ENCODE data around the gene ISX. TPM values are rescaled to one million over a fixed set of nuclear protein-coding genes. Genes with fewer than 3 reads are reported as not detected.

The ISX gene
- total RNA-seq, 1 donor: not detected

DNA sequence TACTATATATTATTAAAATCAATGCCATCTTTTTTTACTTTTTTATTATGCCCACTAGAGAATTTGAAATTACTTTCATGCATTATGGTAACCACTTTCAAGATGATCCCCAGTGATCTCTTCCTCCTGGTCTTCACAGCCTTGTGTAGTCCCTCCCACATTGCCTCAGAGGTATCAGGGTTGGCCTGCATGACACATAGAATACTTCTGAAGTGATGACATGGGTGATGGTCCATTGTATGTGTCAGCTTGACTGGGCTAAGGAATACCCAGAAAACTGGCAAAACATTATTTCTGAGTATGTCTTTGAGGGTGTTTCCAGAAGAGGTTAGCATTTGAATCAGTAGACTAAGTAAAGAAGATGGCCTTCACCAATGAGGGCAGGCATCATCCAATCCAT, 14.2 kb upstream of the ISX start:
- H3K79me2 ChIP-seq (ENCODE audit: insufficient read depth, low read length): no peaks in the 10 kb centered on the region
- no peak overlapping the region for H3K4me2 ChIP-seq (ENCODE audit: insufficient read depth, low read length)
- H3K4me1 ChIP-seq (ENCODE audit: insufficient read depth, low read length): no peaks in the 10 kb centered on the region
- DNase-seq (ENCODE audit: insufficient read length, low spot score, missing footprints): no peak
- H3K27ac ChIP-seq (ENCODE audit: low read depth, low read length): no peak overlapping the region
- H3K27me3 ChIP-seq (ENCODE audit: insufficient read depth, low read length): no peaks in the 10 kb centered on the region
- H3K9me3 ChIP-seq (ENCODE audit: low read depth, low read length): no peaks in the 10 kb centered on the region
- TF ChIP-seq, protein P1, sequence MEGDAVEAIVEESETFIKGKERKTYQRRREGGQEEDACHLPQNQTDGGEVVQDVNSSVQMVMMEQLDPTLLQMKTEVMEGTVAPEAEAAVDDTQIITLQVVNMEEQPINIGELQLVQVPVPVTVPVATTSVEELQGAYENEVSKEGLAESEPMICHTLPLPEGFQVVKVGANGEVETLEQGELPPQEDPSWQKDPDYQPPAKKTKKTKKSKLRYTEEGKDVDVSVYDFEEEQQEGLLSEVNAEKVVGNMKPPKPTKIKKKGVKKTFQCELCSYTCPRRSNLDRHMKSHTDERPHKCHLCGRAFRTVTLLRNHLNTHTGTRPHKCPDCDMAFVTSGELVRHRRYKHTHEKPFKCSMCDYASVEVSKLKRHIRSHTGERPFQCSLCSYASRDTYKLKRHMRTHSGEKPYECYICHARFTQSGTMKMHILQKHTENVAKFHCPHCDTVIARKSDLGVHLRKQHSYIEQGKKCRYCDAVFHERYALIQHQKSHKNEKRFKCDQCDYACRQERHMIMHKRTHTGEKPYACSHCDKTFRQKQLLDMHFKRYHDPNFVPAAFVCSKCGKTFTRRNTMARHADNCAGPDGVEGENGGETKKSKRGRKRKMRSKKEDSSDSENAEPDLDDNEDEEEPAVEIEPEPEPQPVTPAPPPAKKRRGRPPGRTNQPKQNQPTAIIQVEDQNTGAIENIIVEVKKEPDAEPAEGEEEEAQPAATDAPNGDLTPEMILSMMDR (IDR thresholded peaks at IDR 0.05; ENCODE audit: extremely low read depth, low read depth, low read length): no peak
- no peaks in the 10 kb centered on the region for H3K36me3 ChIP-seq (ENCODE audit: insufficient read depth, low read length)
- no peak overlapping the region for H2AFZ ChIP-seq (ENCODE audit: low read length)
- H3K4me3 ChIP-seq (ENCODE audit: insufficient read depth, low read length): no peak overlapping the region
- no peaks in the 10 kb centered on the region for H4K20me1 ChIP-seq (ENCODE audit: insufficient read depth, low read length)

DNA sequence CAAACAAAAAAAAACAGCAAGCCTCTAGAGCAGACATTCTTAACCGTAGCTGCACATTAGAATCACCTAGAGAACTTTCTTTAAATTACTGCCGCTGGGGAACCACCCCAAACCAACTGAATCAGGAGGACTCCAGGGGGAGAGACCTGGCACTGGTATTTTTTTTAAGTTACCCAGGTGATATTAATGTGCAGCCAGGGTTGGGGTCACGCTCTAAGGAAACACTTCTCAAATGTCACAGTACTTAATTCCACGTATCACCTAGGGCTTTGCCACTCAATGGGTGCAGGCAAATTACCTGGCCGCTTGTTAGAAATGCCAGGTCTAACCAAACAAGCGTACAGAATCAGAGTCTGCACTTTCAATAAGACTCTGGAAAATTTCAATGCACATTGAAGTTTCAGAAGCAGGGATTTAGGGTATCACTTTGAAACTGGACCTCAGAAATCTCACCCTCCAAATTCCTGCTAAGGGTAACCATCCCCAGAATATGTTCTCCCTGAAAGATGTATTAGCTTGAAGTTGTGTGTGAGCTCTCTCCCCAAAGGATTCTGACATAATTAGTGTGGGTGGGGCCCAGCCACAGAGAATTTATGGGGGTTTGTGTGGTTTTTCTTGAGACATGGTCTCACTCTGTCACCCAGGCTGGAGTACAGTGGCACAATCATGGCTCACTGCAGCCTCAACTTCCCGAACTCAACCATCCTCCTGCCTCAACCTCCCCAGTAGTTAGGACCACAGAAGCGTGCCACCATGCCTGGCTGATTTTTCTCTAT, 12.7 kb upstream of the ISX start:
- no peak for DNase-seq (ENCODE audit: insufficient read length, low spot score, missing footprints)
- Histone ChIP-seq H3K27me3 (ENCODE audit: insufficient read depth, low read length) (no peaks in the 10 kb centered on the region), H3K4me1 (ENCODE audit: insufficient read depth, low read length) (no peaks in the 10 kb centered on the region), H3K4me3 (ENCODE audit: insufficient read depth, low read length) (no peak overlapping the region), H2AFZ (ENCODE audit: low read length) (no peak overlapping the region), H3K4me2 (ENCODE audit: insufficient read depth, low read length) (no peak overlapping the region), H4K20me1 (ENCODE audit: insufficient read depth, low read length) (no peaks in the 10 kb centered on the region), H3K36me3 (ENCODE audit: insufficient read depth, low read length) (no peaks in the 10 kb centered on the region), H3K9me3 (ENCODE audit: low read depth, low read length) (no peaks in the 10 kb centered on the region), H3K27ac (ENCODE audit: low read depth, low read length) (no peak overlapping the region), H3K79me2 (ENCODE audit: insufficient read depth, low read length) (no peaks in the 10 kb centered on the region)
- TF ChIP-seq, protein P1 (IDR thresholded peaks at IDR 0.05; ENCODE audit: extremely low read depth, low read depth, low read length): no peak

DNA sequence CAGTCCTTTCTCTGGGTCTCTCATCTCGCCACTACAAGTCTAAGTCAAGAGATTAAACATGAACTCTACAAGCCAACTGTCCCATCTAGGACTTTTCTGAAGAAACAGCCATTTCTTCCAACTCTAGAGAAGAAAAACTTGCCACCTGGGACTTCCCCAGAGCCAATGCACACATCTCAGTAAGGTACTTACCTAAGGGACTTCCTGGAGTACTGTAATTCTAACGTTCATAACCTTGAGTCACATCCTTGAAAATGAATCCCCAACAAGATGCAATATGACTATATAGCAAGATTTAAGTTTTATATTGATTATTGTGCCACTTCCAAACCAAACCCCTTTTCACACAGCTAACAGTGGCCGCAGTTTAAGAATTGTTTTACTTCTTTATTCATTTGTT, 11.9 kb upstream of the ISX start:
- no peaks in the 10 kb centered on the region for H3K4me1 ChIP-seq (ENCODE audit: insufficient read depth, low read length)
- no peak overlapping the region for H3K4me3 ChIP-seq (ENCODE audit: insufficient read depth, low read length)
- DNase-seq (ENCODE audit: insufficient read length, low spot score, missing footprints): no peak
- H4K20me1 ChIP-seq (ENCODE audit: insufficient read depth, low read length): no peaks in the 10 kb centered on the region
- no peaks in the 10 kb centered on the region for H3K36me3 ChIP-seq (ENCODE audit: insufficient read depth, low read length)
- no peak overlapping the region for H3K4me2 ChIP-seq (ENCODE audit: insufficient read depth, low read length)
- no peaks in the 10 kb centered on the region for H3K27me3 ChIP-seq (ENCODE audit: insufficient read depth, low read length)
- no peaks in the 10 kb centered on the region for H3K79me2 ChIP-seq (ENCODE audit: insufficient read depth, low read length)
- H3K27ac ChIP-seq (ENCODE audit: low read depth, low read length): no peak overlapping the region
- H2AFZ ChIP-seq (ENCODE audit: low read length): no peak overlapping the region
- no peaks in the 10 kb centered on the region for H3K9me3 ChIP-seq (ENCODE audit: low read depth, low read length)
- TF ChIP-seq, protein P1 (IDR thresholded peaks at IDR 0.05; ENCODE audit: extremely low read depth, low read depth, low read length): no peak

DNA sequence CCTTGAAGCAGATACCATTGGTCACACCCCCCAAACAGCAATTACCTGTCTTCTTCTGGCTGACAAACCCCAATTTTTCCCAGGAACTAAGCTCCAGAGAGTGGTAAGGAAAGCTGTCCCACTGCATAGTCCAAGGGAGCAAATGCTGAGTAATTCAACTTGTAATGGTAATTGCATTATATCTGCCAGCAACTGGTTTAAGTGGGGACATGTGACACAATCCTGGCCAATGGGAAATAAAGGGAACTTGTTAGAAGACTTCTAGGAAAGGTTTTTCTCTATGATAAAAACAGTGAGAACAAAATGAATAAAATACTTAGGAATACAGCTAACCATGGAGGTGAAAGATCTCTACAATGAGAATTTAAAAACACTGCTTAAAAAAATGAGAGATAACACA, 9.5 kb upstream of the ISX start:
- Histone ChIP-seq H3K36me3 (ENCODE audit: insufficient read depth, low read length) (no peaks in the 10 kb centered on the region), H3K4me2 (ENCODE audit: insufficient read depth, low read length) (no peak overlapping the region), H3K27me3 (ENCODE audit: insufficient read depth, low read length) (no peaks in the 10 kb centered on the region), H3K27ac (ENCODE audit: low read depth, low read length) (no peak overlapping the region), H3K4me3 (ENCODE audit: insufficient read depth, low read length) (no peak overlapping the region), H3K79me2 (ENCODE audit: insufficient read depth, low read length) (no peaks in the 10 kb centered on the region), H2AFZ (ENCODE audit: low read length) (no peak overlapping the region), H3K4me1 (ENCODE audit: insufficient read depth, low read length) (no peaks in the 10 kb centered on the region), H3K9me3 (ENCODE audit: low read depth, low read length) (no peaks in the 10 kb centered on the region), H4K20me1 (ENCODE audit: insufficient read depth, low read length) (no peaks in the 10 kb centered on the region)
- TF ChIP-seq, protein P1 (IDR thresholded peaks at IDR 0.05; ENCODE audit: extremely low read depth, low read depth, low read length): no peak
- DNase-seq (ENCODE audit: insufficient read length, low spot score, missing footprints): no peak

Data from osteoblast (primary cell).